WTC11 (cell line): ENCODE measurements around the gene TSACC. TPM values are rescaled to one million over a fixed set of nuclear protein-coding genes. Genes with fewer than 3 reads are reported as not detected.

Experiments
- ATAC-seq: fragments of 200-7000 bp; cut with Tn5 transposase; 2 replicates; pipeline ENCODE4 v1.10.0; 2021; ENCODE audit warnings: mild to moderate bottlenecking, moderate library complexity
- CTCF ChIA-PET: fragments of 300-600 bp; sonication (Branson Sonifier 250); formaldehyde crosslinking; loops from one replicate; lab custom pipeline; 2021; ENCODE audit warnings: antibody characterized with exemption; lab: Charles Lee
- POLR2A ChIA-PET: fragments of 350-600 bp; sonication (Branson Sonifier 250); formaldehyde crosslinking; loops from one replicate; lab custom pipeline; 2021; ENCODE audit warnings: antibody characterized with exemption; lab: Charles Lee
- DNase-seq: peaks from one replicate; pipeline ENCODE4 v3.0.0; 2021; ENCODE audit warnings: low spot score
- H3K27ac Mint-ChIP-seq: 2 replicates; pipeline ENCODE4 v1.8.0; 2021; ENCODE audit warnings: mixed read lengths
- H3K27me3 Mint-ChIP-seq: 2 replicates; pipeline ENCODE4 v1.8.0; 2021; ENCODE audit warnings: low read depth, mild to moderate bottlenecking, moderate library complexity, mixed read lengths
- H3K36me3 Mint-ChIP-seq: 2 replicates; pipeline ENCODE4 v1.8.0; 2021; ENCODE audit warnings: mixed read lengths
- H3K4me1 Mint-ChIP-seq: 2 replicates; pipeline ENCODE4 v1.8.0; 2022; ENCODE audit warnings: mixed read lengths
- H3K4me3 Mint-ChIP-seq: 2 replicates; pipeline ENCODE4 v1.8.0; 2021; ENCODE audit warnings: mild to moderate bottlenecking, moderate library complexity, mixed read lengths
- H3K9me3 Mint-ChIP-seq: 2 replicates; pipeline ENCODE4 v1.8.0; 2021; ENCODE audit warnings: mixed read lengths
- ATF2 ChIP-seq: sonication (generic); formaldehyde crosslinking; IDR thresholded peaks from 2 replicates; pipeline ENCODE4 v1.8.1; 2022; ENCODE audit warnings: low read depth, missing genetic modification reagents, borderline replicate concordance
- ATF3 ChIP-seq: sonication (generic); formaldehyde crosslinking; conservative IDR thresholded peaks from 2 replicates; pipeline ENCODE4 v1.8.1; 2022; ENCODE audit warnings: mild to moderate bottlenecking, missing genetic modification reagents
- CDX4 ChIP-seq: fragments of 250-450 bp; sonication (Bioruptor Pico); IDR thresholded peaks from 2 replicates; pipeline ENCODE4 v1.9.0; 2021; ENCODE audit warnings: moderate library complexity, mild to moderate bottlenecking, inconsistent platforms, borderline replicate concordance
- E2F4 ChIP-seq: sonication (generic); formaldehyde crosslinking; IDR thresholded peaks from 2 replicates; pipeline ENCODE4 v1.8.1; 2022; ENCODE audit warnings: low read depth, mild to moderate bottlenecking, moderate library complexity, missing genetic modification reagents, borderline replicate concordance
- E2F5 ChIP-seq: sonication (generic); formaldehyde crosslinking; IDR thresholded peaks from 2 replicates; pipeline ENCODE4 v1.8.1; 2022; ENCODE audit warnings: mild to moderate bottlenecking, moderate library complexity, missing genetic modification reagents
- FOXJ3 ChIP-seq: sonication (generic); formaldehyde crosslinking; IDR thresholded peaks from 2 replicates; pipeline ENCODE4 v1.9.0; 2021; ENCODE audit warnings: missing genetic modification reagents, mild to moderate bottlenecking, borderline replicate concordance
- FOXP1 ChIP-seq: sonication (generic); formaldehyde crosslinking; IDR thresholded peaks from 2 replicates; pipeline ENCODE4 v1.8.0; 2022; ENCODE audit warnings: missing genetic modification reagents, mild to moderate bottlenecking, moderate library complexity, borderline replicate concordance
- GABPB1 ChIP-seq: sonication (generic); formaldehyde crosslinking; IDR thresholded peaks from 2 replicates; pipeline ENCODE4 v1.8.1; 2023; ENCODE audit warnings: mild to moderate bottlenecking, missing genetic modification reagents
- GRHL2 ChIP-seq: fragments of 250-450 bp; sonication (Bioruptor Pico); IDR thresholded peaks from 2 replicates; pipeline ENCODE4 v1.8.0; 2022; ENCODE audit warnings: mild to moderate bottlenecking, moderate library complexity; ENCODE audit not compliant: insufficient replicate concordance, severe bottlenecking
- GTF2I ChIP-seq: fragments of 250-450 bp; sonication (Bioruptor Pico); conservative IDR thresholded peaks from 2 replicates; pipeline ENCODE4 v1.4.0; 2021; ENCODE audit warnings: mild to moderate bottlenecking
- IRF1 ChIP-seq: sonication (generic); formaldehyde crosslinking; IDR thresholded peaks from 2 replicates; pipeline ENCODE4 v1.8.0; 2023; ENCODE audit warnings: missing genetic modification reagents
- JUN ChIP-seq: sonication (generic); formaldehyde crosslinking; IDR thresholded peaks from 2 replicates; pipeline ENCODE4 v1.8.0; 2023; ENCODE audit warnings: mild to moderate bottlenecking, missing genetic modification reagents
- MAX ChIP-seq: sonication (generic); formaldehyde crosslinking; IDR thresholded peaks from 2 replicates; pipeline ENCODE4 v1.8.0; 2022; ENCODE audit warnings: mild to moderate bottlenecking, missing genetic modification reagents
- MYBL2 ChIP-seq: sonication (generic); formaldehyde crosslinking; IDR thresholded peaks from 2 replicates; pipeline ENCODE4 v1.8.1; 2023; ENCODE audit warnings: mild to moderate bottlenecking, moderate library complexity, missing genetic modification reagents
- NFATC4 ChIP-seq: fragments of 250-450 bp; sonication (Bioruptor Pico); IDR thresholded peaks from 2 replicates; pipeline ENCODE4 v1.9.0; 2021; ENCODE audit warnings: mild to moderate bottlenecking
- SMAD3 ChIP-seq: sonication (generic); formaldehyde crosslinking; IDR thresholded peaks from 2 replicates; pipeline ENCODE4 v1.8.0; 2022; ENCODE audit warnings: missing genetic modification reagents, mild to moderate bottlenecking, borderline replicate concordance
- SOX15 ChIP-seq: fragments of 250-450 bp; sonication (Bioruptor Pico); IDR thresholded peaks from 2 replicates; pipeline ENCODE4 v1.9.0; 2021; ENCODE audit warnings: mild to moderate bottlenecking
- TEAD1 ChIP-seq: sonication (generic); formaldehyde crosslinking; IDR thresholded peaks from 2 replicates; pipeline ENCODE4 v1.8.0; 2022; ENCODE audit warnings: mild to moderate bottlenecking, missing genetic modification reagents
- TEAD4 ChIP-seq: sonication (generic); formaldehyde crosslinking; IDR thresholded peaks from 2 replicates; pipeline ENCODE4 v1.8.0; 2022; ENCODE audit warnings: mild to moderate bottlenecking, missing genetic modification reagents
- TP53 ChIP-seq: sonication (generic); formaldehyde crosslinking; IDR thresholded peaks from 2 replicates; pipeline ENCODE4 v1.8.1; 2023; ENCODE audit warnings: mild to moderate bottlenecking, missing genetic modification reagents
- ZNF138 ChIP-seq: sonication (generic); formaldehyde crosslinking; conservative IDR thresholded peaks from 2 replicates; pipeline ENCODE4 v1.8.1; 2022; ENCODE audit warnings: mild to moderate bottlenecking, moderate library complexity, missing genetic modification reagents
- ZNF219 ChIP-seq: sonication (generic); formaldehyde crosslinking; IDR thresholded peaks from 2 replicates; pipeline ENCODE4 v1.8.0; 2023; ENCODE audit warnings: missing genetic modification reagents, mild to moderate bottlenecking, borderline replicate concordance
- ZNF263 ChIP-seq: sonication (generic); formaldehyde crosslinking; IDR thresholded peaks from 2 replicates; pipeline ENCODE4 v1.8.1; 2022; ENCODE audit warnings: low read depth, mild to moderate bottlenecking, moderate library complexity, missing genetic modification reagents
- ZNF281 ChIP-seq: sonication (generic); formaldehyde crosslinking; IDR thresholded peaks from 2 replicates; pipeline ENCODE4 v1.8.0; 2023; ENCODE audit warnings: mild to moderate bottlenecking, missing genetic modification reagents
- ZNF416 ChIP-seq: fragments of 250-450 bp; sonication (Bioruptor Pico); IDR thresholded peaks from 2 replicates; pipeline ENCODE4 v1.9.0; 2021; ENCODE audit warnings: mild to moderate bottlenecking, inconsistent platforms
- ZNF512 ChIP-seq: sonication (generic); formaldehyde crosslinking; IDR thresholded peaks from 2 replicates; pipeline ENCODE4 v1.8.1; 2022; ENCODE audit warnings: missing genetic modification reagents, borderline replicate concordance
- total RNA-seq: library from RNA; stranded (reverse); gene quantifications from 3 replicates; pipeline ENCODE4 v1.2.3, GENCODE V29; 2021

The TSACC gene
- total RNA-seq, 1 experiment from 2014 or later: 1.8 TPM

GRCh38 chr1:156372876-156373275 lies 34.5 kb downstream of the TSACC start:
- Mint-ChIP-seq H3K27me3 (peaks cover 35% of the 10 kb centered on the region), H3K9me3 (no peaks in the 10 kb centered on the region), H3K36me3 (no peaks in the 10 kb centered on the region), H3K4me3 (no peak overlapping the region), H3K4me1 (peaks cover 7% of the 10 kb centered on the region), H3K27ac (no peak overlapping the region)
- DNase-seq: no peak
- TF ChIP-seq JUN (no peak), ZNF219 (no peak), ZNF281 (no peak), CDX4 (CRISPR knock-in tag) (no peak), MAX (CRISPR knock-in tag) (no peak), ZNF416 (CRISPR knock-in tag) (no peak), SMAD3 (CRISPR knock-in tag) (no peak), TEAD1 (CRISPR knock-in tag) (no peak), ZNF512 (CRISPR knock-in tag) (no peak), E2F4 (CRISPR knock-in tag) (no peak), GRHL2 (no peak)
- ChIA-PET CTCF (interaction anchor here (1.0 to 9.7 kb wide), 8 partner anchors 10 to 85 kb away, joined by 3 to 79 read pairs (median 4); no protein-coding TSS in a partner anchor), POLR2A (interaction anchor here (0.7 kb wide), 1 partner anchor 113 kb away, joined by 4 read pairs; no protein-coding TSS in a partner anchor)
- no peak for ATAC-seq

GRCh38 chr1:156373546-156373945 lies 35.2 kb downstream of the TSACC start:
- DNase-seq (no peak), ATAC-seq (no peak)
- Mint-ChIP-seq H3K4me1 (peaks cover 5% of the 10 kb centered on the region), H3K36me3 (no peaks in the 10 kb centered on the region), H3K4me3 (no peak overlapping the region), H3K9me3 (no peaks in the 10 kb centered on the region), H3K27me3 (peaks cover 30% of the 10 kb centered on the region), H3K27ac (no peak overlapping the region)
- ChIA-PET POLR2A (no interaction called here), CTCF (interaction anchor here (1.0 to 9.7 kb wide), 6 partner anchors 10 to 84 kb away, joined by 3 to 79 read pairs (median 11); no protein-coding TSS in a partner anchor)
- no peak for TF ChIP-seq ZNF263
- TF ChIP-seq ZNF138 (CRISPR knock-in tag): no peak
- no peak for TF ChIP-seq E2F5 (CRISPR knock-in tag)
- TF ChIP-seq NFATC4 (CRISPR knock-in tag): no peak
- no peak for TF ChIP-seq TP53
- no peak for TF ChIP-seq TEAD4 (CRISPR knock-in tag)
- TF ChIP-seq SOX15: no peak
- TF ChIP-seq FOXJ3: no peak
- TF ChIP-seq FOXP1 (CRISPR knock-in tag): no peak
- no peak for TF ChIP-seq MYBL2 (CRISPR knock-in tag)
- no peak for TF ChIP-seq ATF2 (CRISPR knock-in tag)
- TF ChIP-seq ATF3 (CRISPR knock-in tag): no peak
- TF ChIP-seq IRF1 (CRISPR knock-in tag): no peak
- no peak for TF ChIP-seq GABPB1 (CRISPR knock-in tag)
- no peak for TF ChIP-seq GTF2I (CRISPR knock-in tag)
- TF ChIP-seq CDX4 (CRISPR knock-in tag): no peak
